PC-3 (cell line): ENCODE measurements around the gene BTAF1. TPM values are rescaled to one million over a fixed set of nuclear protein-coding genes. Genes with fewer than 3 reads are reported as not detected.

Source experiments
- total RNA-seq: library from RNA; depleted of rRNA; stranded (reverse); fragments of >200 nt; gene quantifications from 2 replicates; pipeline ENCODE4 v1.2.3, GENCODE V29; 2014; rRNA removed

The BTAF1 gene
- total RNA-seq, 1 experiment from 2014 or later: 27.6 TPM

Other genes starting within 250 kb of the BTAF1 start
- gene TNKS2, start 125.3 kb upstream of the BTAF1 start, total RNA-seq: 14.5 and 23.3 TPM in 2 replicates
- gene FGFBP3, start 14.3 kb upstream of the BTAF1 start, total RNA-seq: 0.69 and 1.2 TPM in 2 replicates